ENCODE results near the gene CLEC9A. TPM values are rescaled to one million over a fixed set of nuclear protein-coding genes. Genes with fewer than 3 reads are reported as not detected.

The CLEC9A gene
- total and polyA plus RNA-seq, 2 of the 8 experiments (the other 6 are each of a cell fraction or from before 2014, with no cell fraction given): not detected

- no peaks in the 10 kb centered on the region for H3K79me2 ChIP-seq (ENCODE audit: control insufficient read depth in 1 of 2, insufficient read depth in 2 of 2, low read length in 2 of 2)
- no peak overlapping the region for H3K23ac ChIP-seq (ENCODE audit: insufficient read length)
- no peak overlapping the region for H3K9ac ChIP-seq (replicated peaks in 1 of 4; ENCODE audit: extremely low read depth in 1 of 4, low read depth in 3 of 4, low read length in 3 of 4)
- H4K5ac ChIP-seq (ENCODE audit: insufficient read length, low read depth, low read length): no peak overlapping the region
- H2BK120ac ChIP-seq (replicated peaks; ENCODE audit: low read depth, low read length): no peak overlapping the region
- ChIA-PET POLR2A (ENCODE audit: partially characterized antibody) (no interaction called here), CTCF (ENCODE audit: partially characterized antibody) (no interaction called here)
- H3K4me2 ChIP-seq (ENCODE audit: insufficient read depth in 1 of 2, low read depth in 2 of 2, low read length in 2 of 2): no peak overlapping the region
- TF ChIP-seq CTBP2 (IDR thresholded peaks at IDR 0.05; ENCODE audit: borderline replicate concordance, insufficient read depth, insufficient read length, low read length) (no peak), BCL11A (IDR thresholded peaks at IDR 0.05; ENCODE audit: low read depth in 2 of 2, low read length in 2 of 2) (no peak), CREB1 (IDR thresholded peaks at IDR 0.05) (no peak)
- peaks cover 0 to 3% (median 0%) of the 10 kb centered on the region in 4 experiments; a peak in 3 of 7 replicates for H3K4me1 ChIP-seq (replicated peaks in 1 of 4; ENCODE audit: control insufficient read depth in 3 of 4, insufficient read depth in 4 of 4, low read length in 3 of 4)
- H4K8ac ChIP-seq (ENCODE audit: extremely low read depth, insufficient read depth, low read length): no peak overlapping the region
- H2BK12ac ChIP-seq (ENCODE audit: low read depth, low read length): no peak overlapping the region
- H2BK5ac ChIP-seq (ENCODE audit: low read depth, low read length): no peak overlapping the region
- H2AK5ac ChIP-seq (ENCODE audit: low read depth, low read length): no peak overlapping the region
- H3K27ac ChIP-seq (ENCODE audit: low read depth, low read length): no peak overlapping the region
- H3K9me3 ChIP-seq (ENCODE audit: insufficient read depth in 2 of 2, low read depth in 1 of 2, low read length in 1 of 2): no peaks in the 10 kb centered on the region
- no peaks in the 10 kb centered on the region for H3K36me3 ChIP-seq (ENCODE audit: control insufficient read depth in 2 of 4, insufficient read depth in 4 of 4, low read length in 3 of 4)
- H2BK15ac ChIP-seq (ENCODE audit: low read length): no peak overlapping the region
- no peak overlapping the region for H2BK20ac ChIP-seq (ENCODE audit: low read length)
- no peak overlapping the region for H3K4ac ChIP-seq (replicated peaks; ENCODE audit: insufficient read length, low read depth, low read length)
- H4K20me1 ChIP-seq (replicated peaks in 1 of 2; ENCODE audit: control insufficient read depth in 1 of 2, insufficient read depth in 2 of 2, low read length in 2 of 2): no peaks in the 10 kb centered on the region
- H4K91ac ChIP-seq (replicated peaks; ENCODE audit: insufficient read length, low read length): no peak overlapping the region
- H3K14ac ChIP-seq (ENCODE audit: insufficient read length): no peak overlapping the region
- H2AFZ ChIP-seq (ENCODE audit: low read length): no peak overlapping the region
- DNase-seq (ENCODE audit: low read depth in 1 of 2, low spot score in 2 of 2) (no peak), FAIRE-seq (no peak)
- no peaks in the 10 kb centered on the region for H3K27me3 ChIP-seq (replicated peaks in 1 of 4; ENCODE audit: control insufficient read depth in 3 of 4, extremely low read depth in 1 of 4, insufficient read depth in 3 of 4, low read length in 3 of 4)
- no peaks in the 10 kb centered on the region for H3K23me2 ChIP-seq (ENCODE audit: low read depth, low read length)
- no peaks in the 10 kb centered on the region for H3K79me1 ChIP-seq (ENCODE audit: low read depth, low read length)
- no peak overlapping the region for H3K4me3 ChIP-seq (ENCODE audit: extremely low read depth in 1 of 4, insufficient read depth in 2 of 4, low read depth in 3 of 4, low read length in 4 of 4)
- H3K18ac ChIP-seq (ENCODE audit: extremely low read depth, low read length): no peak overlapping the region
- no peak overlapping the region for H3K56ac ChIP-seq (replicated peaks; ENCODE audit: insufficient read length, low read depth, low read length)
- WGBS, 2 experiments (ENCODE audit: extremely low coverage in 1 of 2, insufficient coverage in 1 of 2, insufficient read length in 1 of 2, insufficient replicate concordance in 2 of 2, low coverage in 1 of 2, low lambda C conversion rate in 2 of 2, missing lambda C conversion rate in 1 of 2): 90% methylated on average over 4 of the region's 4 CpGs; no CpG with 5 or more reads in 1 of the 2 experiments
Measured at GRCh38 chr12:10015450-10015849, 15.0 kb upstream of the CLEC9A start.
